ENCODE results near the gene DOCK2. TPM values are rescaled to one million over a fixed set of nuclear protein-coding genes. Genes with fewer than 3 reads are reported as not detected.

Gene DOCK2
- total and polyA plus RNA-seq, 8 donors = 4.3 to 101 (median 5.3) TPM

DNA sequence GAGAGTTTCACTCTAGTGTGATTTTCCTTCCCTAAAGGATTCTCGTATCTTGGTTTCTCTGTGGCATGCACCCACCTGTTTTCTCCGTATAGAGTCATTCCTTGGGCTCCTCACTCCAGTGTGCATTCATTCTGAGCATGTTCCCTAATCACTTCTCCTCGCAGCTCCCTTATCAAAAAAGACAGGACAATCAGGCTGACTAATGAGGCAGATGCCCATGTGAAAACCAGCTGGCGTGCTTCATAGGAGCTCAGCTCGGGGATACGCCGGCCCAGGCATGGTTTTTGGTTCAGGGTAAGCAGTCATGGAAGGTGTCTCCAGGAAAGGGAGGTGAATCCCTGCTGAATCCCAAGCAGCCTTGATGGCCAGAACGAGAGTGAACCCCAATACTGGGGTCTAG lies 384.4 kb downstream of the DOCK2 start:
- peaks cover 0 to 57% of the 10 kb centered on the region in 2 donors for H3K36me3 ChIP-seq
- no peak for TF ChIP-seq CTCF (IDR thresholded peaks at IDR 0.05)
- ATAC-seq = no peak
- intact Hi-C loops (cut with DNase I) = no loop called here
- DNase-seq = no peak
- H3K4me1 ChIP-seq = no peaks in the 10 kb centered on the region
- H3K27me3 ChIP-seq = no peaks in the 10 kb centered on the region
- H3K9me3 ChIP-seq = no peaks in the 10 kb centered on the region
- H3K4me3 ChIP-seq = no peak overlapping the region
- H3K27ac ChIP-seq = no peak overlapping the region

DNA sequence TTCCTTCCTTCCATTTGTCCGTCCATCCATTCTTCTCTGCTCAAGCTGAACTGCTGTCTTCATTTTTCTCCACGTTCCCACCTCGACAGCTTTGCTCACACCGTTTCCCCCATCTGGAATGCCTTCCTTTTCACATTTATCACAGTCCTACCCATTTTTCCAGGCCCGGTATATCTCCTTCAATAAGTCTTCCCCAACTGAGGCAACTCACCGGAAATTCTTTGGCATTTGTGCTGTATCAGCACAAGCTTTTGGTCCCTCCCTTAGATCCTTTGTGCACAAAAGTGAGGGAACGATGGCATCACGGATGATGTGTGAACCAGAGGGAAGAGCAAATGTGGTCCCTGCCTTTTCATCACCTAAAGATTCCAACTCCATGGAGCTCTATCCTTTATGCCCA lies 388.8 kb downstream of the DOCK2 start:
- H3K9me3 ChIP-seq = no peaks in the 10 kb centered on the region
- DNase-seq = no peak
- H3K36me3 ChIP-seq = peaks cover 0 to 62% of the 10 kb centered on the region in 2 donors
- H3K4me3 ChIP-seq = no peak overlapping the region
- intact Hi-C loops (cut with DNase I) = no loop called here
- ATAC-seq = no peak
- TF ChIP-seq CTCF (IDR thresholded peaks at IDR 0.05) = no peak
- H3K27me3 ChIP-seq = no peaks in the 10 kb centered on the region
- no peak overlapping the region for H3K27ac ChIP-seq
- no peaks in the 10 kb centered on the region for H3K4me1 ChIP-seq

DNA sequence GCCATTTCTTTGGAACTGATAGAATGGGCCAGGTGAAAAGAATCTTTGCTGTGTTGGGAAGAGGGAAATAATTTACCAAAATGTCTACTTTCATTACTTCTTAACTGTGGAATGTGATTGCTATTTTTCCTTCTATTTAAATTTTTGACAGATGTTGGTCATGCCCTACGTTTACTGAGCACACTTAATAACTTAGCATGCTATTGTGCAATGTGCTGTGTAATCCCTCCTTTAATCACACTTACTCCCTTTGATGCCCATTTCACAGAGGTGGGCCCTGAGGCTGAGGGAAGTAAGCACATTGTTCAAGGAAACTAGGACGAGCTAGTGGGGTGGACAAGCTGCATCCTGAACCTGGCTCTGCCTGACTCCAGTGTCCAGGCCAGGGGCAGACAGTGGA lies 391.0 kb downstream of the DOCK2 start:
- Histone ChIP-seq H3K36me3 (peaks cover 0 to 48% of the 10 kb centered on the region in 2 donors), H3K27me3 (no peaks in the 10 kb centered on the region), H3K27ac (no peak overlapping the region), H3K9me3 (no peaks in the 10 kb centered on the region), H3K4me1 (no peaks in the 10 kb centered on the region), H3K4me3 (no peak overlapping the region)
- no peak for ATAC-seq
- no peak for TF ChIP-seq CTCF (IDR thresholded peaks at IDR 0.05)
- no peak for DNase-seq
- intact Hi-C loops (cut with DNase I) = no loop called here

DNA sequence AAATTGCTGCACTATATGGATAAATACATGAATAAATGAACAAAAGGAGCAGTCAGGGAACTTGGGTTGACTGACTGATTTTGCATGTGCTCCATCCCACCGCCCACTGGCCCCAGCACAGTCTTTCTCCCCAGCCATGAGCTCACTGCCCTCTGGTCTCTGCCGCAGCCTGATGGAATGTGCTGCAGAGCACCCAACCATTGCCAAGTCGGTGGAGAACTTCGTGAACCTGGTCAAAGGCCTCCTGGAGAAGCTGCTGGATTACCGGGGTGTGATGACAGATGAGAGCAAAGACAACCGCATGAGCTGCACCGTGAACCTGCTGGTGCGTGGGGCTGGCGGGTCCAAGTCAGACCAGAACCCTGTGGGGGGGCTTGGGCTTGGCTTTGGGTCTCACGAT lies 397.2 kb downstream of the DOCK2 start:
- ATAC-seq = no peak

GRCh38 chr5:170038241-170038640 lies 401.2 kb downstream of the DOCK2 start:
- TF ChIP-seq CTCF (IDR thresholded peaks at IDR 0.05) = no peak
- Histone ChIP-seq H3K36me3 (peaks cover 0 to 76% of the 10 kb centered on the region in 2 donors), H3K9me3 (no peaks in the 10 kb centered on the region), H3K4me1 (no peaks in the 10 kb centered on the region), H3K27ac (no peak overlapping the region), H3K27me3 (no peaks in the 10 kb centered on the region), H3K4me3 (no peak overlapping the region)
- intact Hi-C loops (cut with DNase I) = no loop called here
- no peak for DNase-seq
- ATAC-seq = no peak

More for the DNA sequence above, 397.2 kb downstream of the DOCK2 start:
- intact Hi-C loops (cut with DNase I) = no loop called here
- TF ChIP-seq CTCF (IDR thresholded peaks at IDR 0.05) = no peak
- no peaks in the 10 kb centered on the region for H3K27me3 ChIP-seq
- H3K36me3 ChIP-seq = peaks cover 0 to 50% of the 10 kb centered on the region in 2 donors
- H3K27ac ChIP-seq = no peak overlapping the region
- H3K9me3 ChIP-seq = no peaks in the 10 kb centered on the region
- DNase-seq = no peak
- H3K4me1 ChIP-seq = no peaks in the 10 kb centered on the region
- H3K4me3 ChIP-seq = no peak overlapping the region
